GM10266 (cell line): Measurements from ENCODE around the gene CSTPP1.

Source experiments
- DNase-seq: peaks from one replicate; pipeline ENCODE4 v3.0.0; 2012; ENCODE audit errors: extremely low spot score
- CTCF ChIP-seq: IDR thresholded peaks from 2 replicates; pipeline ENCODE4 v1.5.1; 2012; ENCODE audit warnings: mild to moderate bottlenecking, low read depth; ENCODE audit not compliant: control insufficient read depth, insufficient read depth; ENCODE audit errors: missing control alignments

The CSTPP1 gene

GRCh38 chr11:47104261-47104950 is 167.8 kb downstream of the CSTPP1 start:
- no peak for DNase-seq
- TF ChIP-seq CTCF = no peak

- TF ChIP-seq CTCF = no peak
- DNase-seq = no peak
Observed at GRCh38 chr11:47105541-47105940, 169.0 kb downstream of the CSTPP1 start.

- DNase-seq = no peak
- no peak for TF ChIP-seq CTCF
Observed at GRCh38 chr11:47105974-47106373, 169.4 kb downstream of the CSTPP1 start.

GRCh38 chr11:47106798-47107411 is 170.3 kb downstream of the CSTPP1 start:
- DNase-seq = no peak
- no peak for TF ChIP-seq CTCF

- no peak for TF ChIP-seq CTCF
- DNase-seq = no peak
Observed at GRCh38 chr11:47107744-47108143, 171.2 kb downstream of the CSTPP1 start.

GRCh38 chr11:47108214-47108613 is 171.7 kb downstream of the CSTPP1 start:
- DNase-seq = no peak
- no peak for TF ChIP-seq CTCF

- TF ChIP-seq CTCF = no peak
- no peak for DNase-seq
Observed at GRCh38 chr11:47109051-47109726, 172.6 kb downstream of the CSTPP1 start.
